Fibroblast of villous mesenchyme (primary cell): ENCODE data around the gene RGS3. TPM values are rescaled to one million over a fixed set of nuclear protein-coding genes. Genes with fewer than 3 reads are reported as not detected.

Experiments
- DNase-seq: peaks from one replicate; pipeline ENCODE4 v3.0.0-alpha.2; 2010; ENCODE audit warnings: low read depth
- H3K4me3 ChIP-seq: 2 replicates; pipeline ENCODE4 v1.5.1; 2011; ENCODE audit warnings: low read depth, mild to moderate bottlenecking, low read length
- CTCF ChIP-seq: IDR thresholded peaks from 2 replicates; pipeline ENCODE4 v1.5.1; 2012; ENCODE audit warnings: low read depth, mild to moderate bottlenecking, low read length; ENCODE audit not compliant: insufficient read depth
- total RNA-seq: library from RNA; depleted of rRNA; stranded (reverse); fragments of >200 nt; gene quantifications from 2 replicates; pipeline ENCODE4 v1.2.3, GENCODE V29; 2012

Gene RGS3
- total RNA-seq, 1 donor = 37.1 TPM

- DNase-seq = no peak
- H3K4me3 ChIP-seq = no peak overlapping the region
- no peak for TF ChIP-seq CTCF
Observed at GRCh38 chr9:113530022-113530635, 66.6 kb downstream of the RGS3 start.

GRCh38 chr9:113530942-113531341 is 67.4 kb downstream of the RGS3 start:
- no peak for DNase-seq
- no peak for TF ChIP-seq CTCF
- H3K4me3 ChIP-seq = no peak overlapping the region

GRCh38 chr9:113531919-113532808 is 68.6 kb downstream of the RGS3 start:
- TF ChIP-seq CTCF = no peak
- no peak for DNase-seq
- no peak overlapping the region for H3K4me3 ChIP-seq

- TF ChIP-seq CTCF = no peak
- DNase-seq = no peak
- no peak overlapping the region for H3K4me3 ChIP-seq
Observed at GRCh38 chr9:113532809-113533190, 69.3 kb downstream of the RGS3 start.

GRCh38 chr9:113533335-113534225 is 70.1 kb downstream of the RGS3 start:
- H3K4me3 ChIP-seq = no peak overlapping the region
- no peak for TF ChIP-seq CTCF
- DNase-seq = no peak

GRCh38 chr9:113535756-113536155 is 72.2 kb downstream of the RGS3 start:
- no peak for TF ChIP-seq CTCF
- H3K4me3 ChIP-seq = no peak overlapping the region
- no peak for DNase-seq
